ENCODE results near the gene ACRBP. TPM values are rescaled to one million over a fixed set of nuclear protein-coding genes. Genes with fewer than 3 reads are reported as not detected.

Gene ACRBP
- total RNA-seq, 1 donor from 2014 or later: 0.54 TPM

DNA sequence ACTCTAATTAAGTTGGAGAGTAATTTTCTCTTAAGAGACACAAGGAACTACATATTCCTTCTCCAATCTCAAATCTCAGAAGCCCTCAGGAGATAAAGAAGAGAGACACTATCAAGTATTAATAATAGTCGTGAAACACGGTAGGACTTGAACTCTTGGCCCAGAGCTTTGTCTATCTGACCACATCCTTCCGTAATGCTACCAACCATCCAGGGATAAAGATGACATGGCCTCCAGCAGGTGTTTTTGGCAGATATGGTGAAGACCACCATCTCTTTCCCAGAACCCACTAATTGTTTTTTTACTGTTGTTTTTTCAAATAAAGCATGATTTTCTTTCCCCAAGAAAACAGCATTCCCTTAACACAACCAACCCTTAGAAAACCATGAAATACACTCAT is 38.6 kb upstream of the ACRBP start:
- Histone ChIP-seq H2AFZ (ENCODE audit: low read depth, low read length) (no peak overlapping the region), H3K27ac (ENCODE audit: low read depth, low read length) (no peak overlapping the region), H3K4me1 (ENCODE audit: insufficient read depth, low read length) (peaks cover 25% of the 10 kb centered on the region), H3K4me3 (ENCODE audit: insufficient read depth, low read depth, low read length) (no peak overlapping the region), H3K36me3 (ENCODE audit: insufficient read depth, low read length) (peaks cover 5% of the 10 kb centered on the region), H3K9me3 (ENCODE audit: insufficient read depth, low read depth, low read length) (no peaks in the 10 kb centered on the region), H3K4me2 (ENCODE audit: low read length) (peak overlapping the region; percentile 94), H3K9ac (ENCODE audit: low read length) (no peak overlapping the region), H3K79me2 (ENCODE audit: insufficient read depth, low read length) (peaks cover 93% of the 10 kb centered on the region), H4K20me1 (ENCODE audit: insufficient read depth, low read length) (peaks cover 68% of the 10 kb centered on the region), H3K27me3 (ENCODE audit: insufficient read depth, low read length) (no peaks in the 10 kb centered on the region)
- Mint-ChIP-seq H3K4me3 (ENCODE audit: unreplicated experiment) (no peak overlapping the region), H3K36me3 (ENCODE audit: low read depth, unreplicated experiment) (peaks cover 4% of the 10 kb centered on the region), H3K4me1 (ENCODE audit: low read depth, unreplicated experiment) (peaks cover 29% of the 10 kb centered on the region), H3K27me3 (ENCODE audit: low read depth, unreplicated experiment) (no peaks in the 10 kb centered on the region), H3K27ac (ENCODE audit: unreplicated experiment) (no peak overlapping the region), H3K9me3 (ENCODE audit: unreplicated experiment) (no peaks in the 10 kb centered on the region)
- TF ChIP-seq, protein P1, sequence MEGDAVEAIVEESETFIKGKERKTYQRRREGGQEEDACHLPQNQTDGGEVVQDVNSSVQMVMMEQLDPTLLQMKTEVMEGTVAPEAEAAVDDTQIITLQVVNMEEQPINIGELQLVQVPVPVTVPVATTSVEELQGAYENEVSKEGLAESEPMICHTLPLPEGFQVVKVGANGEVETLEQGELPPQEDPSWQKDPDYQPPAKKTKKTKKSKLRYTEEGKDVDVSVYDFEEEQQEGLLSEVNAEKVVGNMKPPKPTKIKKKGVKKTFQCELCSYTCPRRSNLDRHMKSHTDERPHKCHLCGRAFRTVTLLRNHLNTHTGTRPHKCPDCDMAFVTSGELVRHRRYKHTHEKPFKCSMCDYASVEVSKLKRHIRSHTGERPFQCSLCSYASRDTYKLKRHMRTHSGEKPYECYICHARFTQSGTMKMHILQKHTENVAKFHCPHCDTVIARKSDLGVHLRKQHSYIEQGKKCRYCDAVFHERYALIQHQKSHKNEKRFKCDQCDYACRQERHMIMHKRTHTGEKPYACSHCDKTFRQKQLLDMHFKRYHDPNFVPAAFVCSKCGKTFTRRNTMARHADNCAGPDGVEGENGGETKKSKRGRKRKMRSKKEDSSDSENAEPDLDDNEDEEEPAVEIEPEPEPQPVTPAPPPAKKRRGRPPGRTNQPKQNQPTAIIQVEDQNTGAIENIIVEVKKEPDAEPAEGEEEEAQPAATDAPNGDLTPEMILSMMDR (IDR thresholded peaks at IDR 0.05; ENCODE audit: insufficient read depth, low read depth, low read length): no peak
- no peak for TF ChIP-seq EZH2 (IDR thresholded peaks at IDR 0.05; ENCODE audit: insufficient read depth, low read length)
- no peak for FAIRE-seq
- DNase-seq (ENCODE audit: low read depth): no peak

DNA sequence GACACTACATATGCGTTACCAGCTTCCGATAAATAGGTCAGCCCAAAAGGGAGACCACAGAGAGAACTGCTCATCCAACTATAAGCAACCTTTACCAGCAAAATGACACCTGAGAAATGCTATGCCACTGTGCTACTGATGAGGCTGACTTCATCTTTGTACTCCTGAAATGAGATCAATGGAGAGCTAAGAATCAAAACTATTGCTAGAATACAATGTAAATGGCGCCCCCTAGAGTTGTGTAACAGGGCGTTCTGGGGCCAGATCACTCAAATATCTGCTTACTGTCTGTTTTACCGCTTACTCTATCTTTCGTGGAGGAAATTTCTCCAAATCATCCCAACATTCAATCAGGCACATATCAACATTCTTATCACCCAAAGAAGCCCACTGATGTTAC is 37.4 kb upstream of the ACRBP start:
- Histone ChIP-seq H3K4me3 (ENCODE audit: insufficient read depth, low read depth, low read length) (no peak overlapping the region), H3K79me2 (ENCODE audit: insufficient read depth, low read length) (peaks cover 96% of the 10 kb centered on the region), H3K4me1 (ENCODE audit: insufficient read depth, low read length) (peaks cover 20% of the 10 kb centered on the region), H3K9ac (ENCODE audit: low read length) (no peak overlapping the region), H3K4me2 (ENCODE audit: low read length) (no peak overlapping the region), H4K20me1 (ENCODE audit: insufficient read depth, low read length) (peaks cover 80% of the 10 kb centered on the region), H3K36me3 (ENCODE audit: insufficient read depth, low read length) (peaks cover 7% of the 10 kb centered on the region), H3K9me3 (ENCODE audit: insufficient read depth, low read depth, low read length) (no peaks in the 10 kb centered on the region), H2AFZ (ENCODE audit: low read depth, low read length) (no peak overlapping the region), H3K27ac (ENCODE audit: low read depth, low read length) (no peak overlapping the region), H3K27me3 (ENCODE audit: insufficient read depth, low read length) (no peaks in the 10 kb centered on the region)
- no peaks in the 10 kb centered on the region for H3K9me3 Mint-ChIP-seq (ENCODE audit: unreplicated experiment)
- DNase-seq (ENCODE audit: low read depth) (no peak), FAIRE-seq (no peak)
- no peak overlapping the region for H3K4me3 Mint-ChIP-seq (ENCODE audit: unreplicated experiment)
- peaks cover 25% of the 10 kb centered on the region for H3K4me1 Mint-ChIP-seq (ENCODE audit: low read depth, unreplicated experiment)
- H3K27me3 Mint-ChIP-seq (ENCODE audit: low read depth, unreplicated experiment): no peaks in the 10 kb centered on the region
- no peak for TF ChIP-seq EZH2 (IDR thresholded peaks at IDR 0.05; ENCODE audit: insufficient read depth, low read length)
- TF ChIP-seq, protein P1 (IDR thresholded peaks at IDR 0.05; ENCODE audit: insufficient read depth, low read depth, low read length): peak; percentile 43
- peaks cover 4% of the 10 kb centered on the region for H3K36me3 Mint-ChIP-seq (ENCODE audit: low read depth, unreplicated experiment)
- H3K27ac Mint-ChIP-seq (ENCODE audit: unreplicated experiment): no peak overlapping the region

DNA sequence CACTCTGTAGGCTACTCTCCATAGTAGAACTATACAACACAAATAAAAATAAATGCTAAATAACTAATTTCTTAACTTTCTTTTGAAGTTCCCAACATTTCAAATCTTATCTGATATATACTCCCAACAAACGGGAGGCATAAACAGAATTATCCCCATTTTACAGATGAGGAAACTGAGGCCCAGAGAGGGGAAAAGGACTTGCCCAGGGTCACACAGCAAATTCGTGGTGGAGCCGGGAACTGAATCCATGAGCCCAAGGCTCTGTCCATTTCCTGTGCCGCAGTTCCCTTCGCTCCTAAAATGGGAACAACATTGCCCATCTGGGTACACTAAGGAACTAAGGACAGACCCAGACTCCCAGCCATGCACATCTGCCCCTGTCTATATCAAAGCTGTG is 29.7 kb upstream of the ACRBP start:
- Mint-ChIP-seq H3K36me3 (ENCODE audit: low read depth, unreplicated experiment) (peaks cover 15% of the 10 kb centered on the region), H3K27ac (ENCODE audit: unreplicated experiment) (no peak overlapping the region), H3K27me3 (ENCODE audit: low read depth, unreplicated experiment) (no peaks in the 10 kb centered on the region), H3K4me3 (ENCODE audit: unreplicated experiment) (no peak overlapping the region), H3K9me3 (ENCODE audit: unreplicated experiment) (no peaks in the 10 kb centered on the region), H3K4me1 (ENCODE audit: low read depth, unreplicated experiment) (no peaks in the 10 kb centered on the region)
- FAIRE-seq (no peak), DNase-seq (ENCODE audit: low read depth) (no peak)
- H3K9ac ChIP-seq (ENCODE audit: low read length): no peak overlapping the region
- H3K9me3 ChIP-seq (ENCODE audit: insufficient read depth, low read depth, low read length): no peaks in the 10 kb centered on the region
- TF ChIP-seq, protein P1 (IDR thresholded peaks at IDR 0.05; ENCODE audit: insufficient read depth, low read depth, low read length): no peak
- no peak for TF ChIP-seq EZH2 (IDR thresholded peaks at IDR 0.05; ENCODE audit: insufficient read depth, low read length)
- H4K20me1 ChIP-seq (ENCODE audit: insufficient read depth, low read length): peaks cover 54% of the 10 kb centered on the region
- no peaks in the 10 kb centered on the region for H3K4me1 ChIP-seq (ENCODE audit: insufficient read depth, low read length)
- H3K79me2 ChIP-seq (ENCODE audit: insufficient read depth, low read length): peaks cover 52% of the 10 kb centered on the region
- no peak overlapping the region for H2AFZ ChIP-seq (ENCODE audit: low read depth, low read length)
- H3K4me2 ChIP-seq (ENCODE audit: low read length): no peak overlapping the region
- H3K27me3 ChIP-seq (ENCODE audit: insufficient read depth, low read length): no peaks in the 10 kb centered on the region
- no peak overlapping the region for H3K27ac ChIP-seq (ENCODE audit: low read depth, low read length)
- peaks cover 48% of the 10 kb centered on the region for H3K36me3 ChIP-seq (ENCODE audit: insufficient read depth, low read length)
- H3K4me3 ChIP-seq (ENCODE audit: insufficient read depth, low read depth, low read length): no peak overlapping the region
